Activated naive CD4-positive, alpha-beta T cell (primary cell): ENCODE results near the gene WDR33.
"Not testable (repeated sequence)": the region's sequence is repeated elsewhere in the genome, so short reads cannot be mapped to it uniquely, and the experiment has no call there.

Experiments used
- DNase-seq, 4 experiments: peaks; one replicate each; lab custom pipeline; 2025; lab: John Stamatoyannopoulos, UW

Gene WDR33

DNA sequence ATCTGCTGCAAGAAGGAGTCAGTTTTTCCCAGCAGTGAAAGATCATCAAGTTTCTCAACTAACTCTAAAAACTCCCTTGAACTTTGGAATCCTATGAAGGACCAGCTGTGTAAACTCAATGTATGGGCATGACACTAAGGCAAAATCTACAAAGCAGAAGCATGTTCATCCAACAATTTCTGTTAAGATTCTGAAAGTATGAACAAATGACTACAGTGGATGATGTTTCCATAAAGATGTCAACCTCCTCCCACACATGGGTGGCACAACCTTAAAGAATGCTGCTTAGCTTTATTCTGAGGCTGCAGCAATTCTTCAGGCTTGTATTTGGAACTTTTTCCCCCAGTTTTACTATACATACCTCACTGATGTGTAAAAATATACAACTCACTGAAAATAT lies 47.2 kb downstream of the WDR33 start:
- DNase-seq = no peak

DNA sequence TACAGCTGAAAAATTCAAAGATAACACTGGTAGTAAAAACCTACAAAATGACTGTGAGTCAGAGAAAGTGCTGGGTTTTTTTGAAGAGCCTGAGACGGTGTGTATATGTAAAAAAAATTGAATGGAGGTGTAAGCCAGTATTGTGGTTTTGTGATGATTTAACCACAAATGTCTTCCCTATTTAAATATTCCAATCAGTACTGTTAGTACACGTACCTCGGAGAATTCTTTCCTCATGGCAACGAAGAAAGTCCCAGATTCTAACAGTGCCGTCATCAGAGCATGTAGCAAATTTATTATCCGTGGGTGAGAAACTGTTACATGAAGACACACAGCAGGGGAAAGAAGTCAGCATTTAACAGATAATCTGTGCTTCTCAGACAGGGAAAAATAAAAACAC lies 48.1 kb downstream of the WDR33 start:
- DNase-seq = no peak

DNA sequence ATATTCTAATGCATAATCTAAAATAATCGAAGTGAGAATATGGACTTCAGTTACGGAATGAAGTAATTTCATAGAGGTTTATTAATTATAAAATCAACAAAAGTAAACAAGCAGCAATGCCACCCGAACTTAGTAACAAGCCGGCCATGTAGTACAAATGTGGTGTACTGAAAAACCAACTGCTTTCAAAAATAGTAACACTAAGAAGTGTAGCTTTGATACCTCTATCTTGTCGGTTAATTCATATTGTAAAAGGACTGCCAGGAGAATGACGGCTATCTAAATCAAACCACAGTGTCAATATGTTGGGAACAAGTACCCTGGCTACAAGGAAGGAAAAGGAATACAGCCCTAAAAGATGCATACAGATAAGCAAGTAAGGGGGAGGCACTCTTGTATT lies 48.5 kb downstream of the WDR33 start:
- no peak for DNase-seq

DNA sequence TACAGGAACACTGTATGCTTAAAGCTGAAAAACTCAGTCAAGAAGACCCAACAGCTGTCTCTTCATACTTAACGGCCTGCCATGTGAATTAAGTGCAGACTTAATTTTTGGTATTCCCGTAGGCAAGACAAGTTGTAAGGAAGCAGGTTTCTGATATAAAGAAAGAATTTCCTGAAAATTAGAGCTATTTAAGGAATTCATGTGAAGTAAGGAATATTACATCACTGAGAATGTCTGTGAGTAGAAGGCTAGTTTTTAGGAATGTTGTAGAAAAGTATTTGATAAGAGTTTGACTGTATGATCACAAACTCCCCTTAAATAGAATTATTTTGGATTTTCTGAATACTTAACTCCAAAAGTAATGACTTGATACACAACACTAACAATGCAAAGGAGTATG lies 51.0 kb downstream of the WDR33 start:
- DNase-seq = no peak

DNA sequence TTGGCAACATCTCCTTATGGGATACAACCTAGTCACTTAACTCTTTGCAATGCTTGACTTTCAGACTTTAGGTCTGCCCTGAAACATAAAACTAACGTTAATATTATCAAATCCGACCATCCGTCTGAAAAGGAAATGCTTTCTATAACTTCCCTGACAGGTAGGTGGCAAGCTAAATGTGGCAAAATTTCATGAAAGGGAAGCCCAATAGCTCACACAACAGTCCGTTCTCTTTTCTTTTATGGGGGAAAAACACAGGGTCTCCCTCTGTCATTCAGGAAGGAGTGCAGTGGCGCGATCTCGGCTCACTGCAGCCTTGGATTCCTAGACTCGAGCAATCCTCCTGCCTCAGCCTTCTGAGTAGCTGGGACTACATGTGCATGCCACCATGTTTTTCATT lies 56.8 kb downstream of the WDR33 start:
- no peak for DNase-seq

DNA sequence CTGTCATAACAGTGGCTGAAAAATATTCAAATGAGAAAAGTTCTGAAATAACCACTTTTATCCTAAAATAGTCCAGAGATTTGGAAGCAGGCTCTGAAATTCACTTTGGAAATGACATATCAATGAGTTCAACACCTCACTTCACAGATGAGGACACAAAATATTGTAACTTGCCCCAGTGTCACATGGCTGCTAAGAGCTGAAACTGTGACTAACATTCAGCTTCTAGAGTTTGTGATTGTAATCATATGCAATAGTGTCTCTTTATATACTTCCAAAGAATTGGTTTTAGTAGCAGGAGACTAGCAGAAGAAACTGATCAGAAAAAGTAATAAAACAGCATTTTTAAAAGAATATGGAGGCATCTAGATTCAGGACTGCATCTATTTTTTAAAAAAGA lies 57.6 kb downstream of the WDR33 start:
- DNase-seq = no peak

DNA sequence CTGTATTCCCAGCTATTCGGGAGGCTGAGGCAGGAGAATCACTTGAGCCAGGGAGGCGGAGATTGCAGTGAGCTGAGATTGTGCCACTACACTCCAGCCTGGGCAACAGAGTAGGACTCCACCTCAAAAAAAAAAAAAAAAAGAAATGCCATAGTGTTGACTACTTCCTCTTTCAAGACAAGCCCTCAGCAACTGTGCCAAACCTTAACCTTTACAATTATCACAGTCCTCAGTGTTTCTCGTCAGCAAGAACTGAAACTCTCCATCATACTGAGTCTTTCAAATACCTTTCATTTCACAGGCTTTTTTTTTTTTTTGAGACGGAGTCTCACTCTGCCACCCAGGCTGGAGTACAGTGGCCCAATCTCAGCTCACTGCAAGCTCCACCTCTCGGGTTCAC lies 61.4 kb downstream of the WDR33 start:
- DNase-seq = not testable (repeated sequence)

DNA sequence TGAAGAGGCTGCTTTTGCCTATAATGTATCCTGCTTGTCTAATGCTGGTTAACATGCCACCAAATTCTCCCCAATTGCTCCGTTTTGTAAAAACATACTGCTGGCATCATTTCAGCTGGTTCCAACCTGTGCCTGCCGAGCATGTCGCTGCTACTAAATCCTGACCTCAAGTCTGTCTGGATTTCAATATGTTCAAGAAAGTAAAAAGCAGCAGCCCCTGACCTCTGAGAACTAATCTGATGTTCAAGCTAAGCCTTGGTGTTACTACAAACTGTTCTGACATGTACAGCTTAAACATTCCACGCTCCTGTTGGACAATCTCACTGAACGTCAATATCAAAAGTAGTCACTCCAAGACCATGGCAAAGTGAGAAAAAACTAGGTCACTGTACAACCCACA lies 63.4 kb downstream of the WDR33 start:
- DNase-seq = no peak

DNA sequence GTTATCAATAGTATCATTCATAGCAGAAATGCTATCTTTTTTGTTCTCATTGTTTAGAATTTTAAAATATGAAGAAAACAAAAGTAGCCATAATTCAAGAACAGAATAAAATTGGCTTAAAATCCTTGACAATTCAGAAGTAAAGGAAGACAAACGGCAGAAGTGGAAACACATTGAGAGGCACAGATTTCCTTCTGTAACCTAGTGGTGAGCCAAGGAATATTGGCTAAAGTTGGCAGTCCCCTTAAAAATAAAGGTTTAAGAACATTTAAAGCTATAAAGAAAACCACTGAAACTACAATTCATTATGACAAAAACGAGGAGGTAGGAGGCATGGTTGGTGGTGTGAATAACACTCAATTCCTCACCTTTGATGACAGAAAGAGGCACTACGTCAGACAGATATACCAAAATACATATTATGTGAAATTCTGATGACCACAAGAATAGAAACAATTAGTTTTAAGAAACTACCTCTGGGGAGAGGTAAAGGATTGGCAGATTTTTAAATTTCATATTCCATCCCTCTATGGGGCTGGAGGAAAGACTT lies 67.4 kb downstream of the WDR33 start:
- no peak for DNase-seq

DNA sequence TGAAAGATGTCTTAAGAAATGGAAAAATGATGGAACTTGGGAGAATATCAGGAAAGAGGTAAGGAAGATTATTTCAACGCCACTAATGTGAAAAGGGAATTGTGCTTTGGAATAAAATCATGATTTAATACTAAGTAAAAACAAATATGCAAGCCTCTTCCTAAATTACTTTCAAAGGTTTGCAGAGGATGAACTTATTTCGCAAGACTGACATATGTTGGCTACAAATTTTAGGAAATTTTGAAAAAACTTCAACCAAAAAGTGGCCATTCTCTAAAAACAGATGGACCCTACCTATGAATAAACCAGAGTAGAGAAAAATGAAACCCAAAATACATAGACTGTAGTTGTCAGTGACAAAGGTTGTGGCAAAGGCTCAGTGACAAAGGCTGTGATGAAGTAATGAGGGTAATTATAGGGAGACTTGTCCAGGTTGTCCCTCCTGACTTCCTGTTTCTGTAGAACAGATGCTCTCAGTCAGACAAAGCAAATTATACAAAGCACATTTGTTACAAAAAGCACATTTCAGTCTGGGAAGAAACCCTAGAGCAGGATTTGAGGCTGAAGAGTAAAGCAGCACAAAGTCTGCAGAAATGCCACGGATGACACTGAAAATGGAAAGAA lies 70.2 kb downstream of the WDR33 start:
- DNase-seq = no peak

DNA sequence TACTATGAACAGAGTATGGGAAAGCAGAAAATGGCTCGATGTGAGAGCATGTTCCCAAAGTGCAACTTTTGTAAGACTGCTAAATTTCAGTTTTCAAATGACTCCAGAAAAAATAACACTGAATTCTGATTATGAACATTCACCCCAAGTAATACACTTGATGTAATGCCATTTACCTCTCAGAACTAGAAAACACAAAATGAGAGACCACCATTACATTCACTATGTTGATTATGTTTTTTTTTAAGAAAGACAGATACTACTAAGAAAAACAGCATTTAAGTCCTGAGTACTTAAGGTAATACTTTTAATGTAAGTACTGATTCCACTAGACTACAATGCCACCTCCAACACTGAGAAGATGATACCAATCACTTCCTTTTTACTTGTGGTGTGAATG lies 71.2 kb downstream of the WDR33 start:
- DNase-seq = no peak

DNA sequence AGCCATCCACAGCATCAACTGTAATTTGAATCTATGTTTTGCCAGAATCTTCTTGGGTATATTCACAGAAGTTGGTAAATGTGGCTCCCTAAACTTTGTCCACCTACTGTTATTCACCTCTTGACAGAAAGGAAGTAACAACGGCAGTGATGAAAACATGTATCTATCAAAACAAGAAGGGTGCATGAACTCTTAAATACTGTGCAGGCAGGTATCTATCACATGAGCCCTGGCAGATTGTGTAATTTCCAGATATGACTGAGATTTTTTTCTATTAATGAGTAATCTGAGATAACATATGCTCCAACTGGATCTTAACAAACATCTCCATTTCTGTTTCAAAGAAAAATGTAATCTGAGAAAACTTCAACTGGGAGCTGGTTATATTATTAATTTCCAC lies 73.1 kb downstream of the WDR33 start:
- DNase-seq = no peak

DNA sequence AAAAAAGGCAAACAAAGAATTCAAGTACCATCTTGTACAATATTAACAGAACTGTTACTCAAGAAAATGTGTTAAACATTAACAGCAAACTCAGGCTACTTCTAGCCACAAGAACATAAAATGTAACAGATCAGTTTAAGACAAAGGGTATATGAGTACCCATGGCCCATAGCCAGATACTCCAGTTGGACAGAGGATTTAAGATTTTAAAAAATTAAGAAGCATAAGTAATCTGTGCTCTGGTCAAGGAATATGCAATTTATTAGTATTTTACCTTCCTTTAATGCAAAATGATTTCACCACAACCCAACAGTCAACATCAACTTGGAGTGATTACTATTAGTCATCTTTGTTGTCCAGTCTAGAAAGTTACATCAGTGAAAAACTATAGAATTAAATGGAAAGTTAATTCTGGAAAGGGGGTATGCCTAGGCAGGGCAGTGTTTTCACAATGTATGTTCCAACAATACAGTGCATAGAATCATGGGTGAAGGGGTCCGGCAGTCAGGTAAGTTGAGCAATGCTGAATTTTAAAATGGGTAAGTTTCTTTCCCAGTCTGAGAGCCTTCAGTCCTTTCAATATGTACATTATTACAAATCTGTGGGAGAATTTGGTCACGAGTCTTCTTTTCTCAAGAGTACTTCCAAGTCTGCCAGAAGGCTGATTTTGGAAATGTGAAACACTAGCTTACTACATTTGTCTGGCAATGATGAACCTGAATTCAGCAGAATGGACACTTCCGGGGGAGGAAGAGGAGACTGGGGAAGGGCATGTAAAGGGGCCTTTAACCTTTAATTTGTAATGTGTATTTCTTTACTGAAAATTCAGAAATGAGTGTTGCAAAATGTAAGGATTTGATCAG lies 75.2 kb downstream of the WDR33 start:
- DNase-seq = no peak

DNA sequence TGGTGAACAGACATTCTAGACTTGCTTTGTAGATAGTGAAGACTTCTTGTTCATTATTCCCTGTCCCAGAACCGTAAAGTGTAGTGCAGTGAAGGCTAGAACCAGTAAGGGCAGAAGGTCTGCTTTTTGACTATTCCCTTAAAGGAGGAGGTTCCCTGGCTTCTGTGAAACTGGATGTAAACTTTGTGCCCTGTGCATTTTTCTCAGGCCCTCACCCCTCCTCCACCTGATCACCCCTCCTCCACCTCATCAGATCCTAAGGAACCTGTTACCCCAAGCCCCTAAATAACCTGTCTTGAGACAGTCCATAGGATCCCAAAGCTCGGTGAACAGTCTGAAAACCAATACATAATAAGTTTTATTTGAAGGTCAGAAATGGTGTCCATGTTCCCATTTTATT lies 75.9 kb downstream of the WDR33 start:
- no peak for DNase-seq

DNA sequence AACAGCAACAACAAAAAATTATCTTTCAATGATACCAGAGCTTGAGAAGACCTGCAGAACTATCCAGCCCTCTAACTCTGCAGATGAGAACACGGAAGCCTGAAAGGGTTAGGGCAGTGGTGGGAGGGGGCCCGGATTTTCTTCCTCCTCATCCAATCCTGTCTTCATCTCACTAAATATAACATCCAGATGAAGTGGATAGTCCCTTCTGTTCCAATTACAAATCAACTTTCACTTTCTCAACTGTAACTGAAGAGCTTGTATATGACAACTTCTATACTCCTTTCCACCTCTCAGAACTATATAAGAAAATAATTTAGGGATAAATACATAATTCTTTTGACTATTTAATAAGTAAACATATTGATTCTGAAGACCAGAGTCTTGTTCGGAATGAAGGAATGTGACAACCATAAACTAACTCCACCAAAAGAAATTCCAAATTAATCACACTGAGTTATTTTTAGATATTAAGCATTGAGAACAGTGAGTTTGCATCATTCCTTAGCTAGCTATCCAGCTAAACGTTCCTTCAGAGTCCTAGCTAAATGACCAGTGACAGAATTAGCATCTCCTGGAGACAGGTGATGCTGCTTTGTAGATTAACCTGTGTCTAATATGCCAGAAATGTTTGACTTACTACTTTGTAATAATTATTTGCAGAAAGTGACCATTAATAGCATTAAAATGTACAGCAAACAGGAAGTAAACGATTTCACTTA lies 77.0 kb downstream of the WDR33 start:
- DNase-seq = no peak

DNA sequence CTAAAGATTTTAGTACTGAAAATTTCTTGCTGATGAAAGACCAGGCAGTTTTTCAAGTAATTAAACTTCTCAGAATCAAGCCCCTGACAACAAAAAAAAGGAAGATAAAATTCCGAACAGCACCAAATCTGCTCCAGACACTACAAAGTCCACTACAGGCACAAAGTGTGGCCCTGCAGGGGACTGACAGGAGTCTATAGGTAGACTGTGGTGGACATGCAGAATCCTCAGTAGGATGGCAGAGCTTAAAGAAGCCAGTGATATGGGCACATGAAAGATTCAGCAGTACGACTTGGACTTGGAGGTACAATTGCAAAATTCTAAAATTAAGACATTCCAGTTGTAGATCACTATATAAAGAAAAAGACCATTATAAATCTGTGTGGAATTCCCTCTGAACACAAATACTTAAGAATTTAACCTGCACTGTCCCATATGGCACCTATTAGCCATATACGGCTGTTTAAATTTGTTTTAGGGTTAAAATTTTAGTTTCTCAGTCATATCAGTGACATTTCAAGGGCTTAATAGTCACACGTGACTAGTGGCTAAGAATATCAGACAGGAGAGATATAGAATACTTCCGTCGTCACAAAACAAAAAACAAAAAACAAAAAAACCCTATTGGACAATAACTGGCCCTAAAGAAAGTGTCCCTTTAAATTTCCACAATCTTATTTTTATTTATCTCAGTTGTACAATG lies 77.7 kb downstream of the WDR33 start:
- no peak for DNase-seq

DNA sequence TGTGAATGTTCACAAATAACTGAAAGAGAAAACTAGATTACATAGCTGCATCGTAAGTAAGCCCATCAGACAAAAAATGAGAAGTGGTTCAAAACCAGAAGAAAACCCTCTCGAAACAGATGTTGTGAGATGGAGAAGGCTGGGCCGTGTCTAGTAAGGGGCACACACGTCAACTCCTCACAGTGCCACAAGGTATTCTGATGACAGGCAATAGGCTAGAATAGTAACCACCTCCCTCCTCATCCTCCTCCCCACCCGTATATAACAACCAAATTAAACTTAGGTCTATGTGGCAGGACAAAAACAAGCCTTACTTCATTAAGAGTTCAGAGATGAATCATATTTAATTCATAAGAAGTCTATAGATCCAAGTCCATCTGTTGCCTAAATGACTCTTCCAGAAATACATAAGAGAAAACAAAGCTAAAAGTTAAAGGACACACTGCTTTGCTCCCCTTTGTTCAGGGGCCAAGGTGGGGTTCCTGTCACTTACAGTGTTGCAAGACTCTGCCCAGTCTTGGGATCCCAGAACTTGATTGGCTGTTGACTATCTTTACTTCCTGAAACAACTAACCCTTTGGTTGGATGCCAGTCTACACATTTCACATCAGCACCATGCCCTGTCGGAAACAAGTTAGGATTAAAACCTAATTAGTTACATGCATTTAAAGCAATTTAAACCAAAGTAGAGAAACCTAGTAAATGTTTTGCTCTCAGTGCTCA lies 84.7 kb downstream of the WDR33 start:
- no peak for DNase-seq

DNA sequence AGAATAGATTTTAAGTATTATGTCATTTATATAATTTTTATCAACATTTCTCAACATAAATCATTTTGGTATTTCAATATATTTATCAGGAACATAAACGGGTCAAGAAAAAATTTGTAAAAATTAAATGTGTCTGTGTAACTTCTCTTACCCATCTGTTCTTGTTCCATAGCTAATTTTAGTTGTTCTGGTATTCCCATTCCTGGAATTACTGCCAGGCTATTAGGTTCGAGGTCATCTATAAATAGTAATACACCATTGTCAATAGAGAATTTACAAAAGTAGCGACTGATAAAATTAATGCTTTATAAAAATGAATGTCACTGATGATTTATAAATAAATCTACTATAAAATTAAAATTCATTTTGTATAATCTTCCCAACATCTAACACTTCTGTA lies 88.2 kb downstream of the WDR33 start:
- no peak for DNase-seq

DNA sequence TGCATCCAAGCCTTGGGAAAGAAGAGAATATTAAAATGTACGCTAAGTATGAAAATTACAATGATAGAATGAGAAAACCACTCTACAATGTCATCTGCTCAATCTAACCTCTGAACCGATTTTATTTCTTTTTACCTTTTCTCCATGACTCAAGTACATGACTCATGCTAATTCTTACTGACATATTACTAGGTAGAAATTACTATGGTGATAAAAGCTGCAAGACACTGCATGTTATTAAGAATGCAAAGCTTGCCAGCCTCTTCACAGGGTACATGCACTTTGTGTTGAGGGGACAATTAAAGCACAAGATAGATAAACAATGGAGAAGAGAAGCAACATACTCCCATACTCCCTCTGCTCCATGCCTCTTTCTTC lies 89.0 kb downstream of the WDR33 start:
- DNase-seq = no peak

DNA sequence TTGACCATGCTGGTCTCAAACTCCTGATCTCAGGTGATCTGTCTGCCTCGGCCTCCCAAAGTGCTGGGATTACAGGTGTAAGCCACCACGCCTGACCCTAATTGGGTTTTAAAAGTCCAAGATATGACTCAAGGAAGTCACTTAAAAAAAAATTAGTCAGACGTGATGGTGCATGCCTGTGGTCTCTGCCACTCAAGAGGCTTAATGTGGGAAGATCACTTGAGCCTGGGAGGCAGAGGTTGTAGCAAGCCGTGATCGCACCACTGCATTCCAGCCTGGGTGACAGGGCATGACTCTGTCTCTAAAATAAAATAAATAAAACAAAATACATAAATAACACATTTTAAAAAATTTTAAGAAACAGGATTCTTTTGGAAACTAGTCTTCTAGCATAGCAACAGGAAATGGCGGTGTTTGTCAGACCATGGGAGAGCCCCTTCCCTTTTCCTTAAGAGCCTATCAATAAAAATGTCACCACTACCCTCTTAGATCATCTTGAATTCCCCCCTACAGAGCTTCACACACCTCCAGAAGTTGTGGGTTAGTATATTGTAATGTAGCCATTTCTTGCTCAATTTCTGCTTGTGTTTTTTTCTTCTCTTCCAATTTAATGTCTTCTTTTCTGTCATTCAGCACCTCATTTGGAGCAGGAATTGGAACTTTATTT lies 89.5 kb downstream of the WDR33 start:
- no peak for DNase-seq
